HK-2 (cell line): ENCODE data around the gene CEP63.

Experiments used
- DNase-seq: peaks from one replicate; pipeline ENCODE4 v3.0.0-alpha.2; 2018; ENCODE audit not compliant: unreplicated experiment

The CEP63 gene

GRCh38 chr3:134485718-134486576 lies at the start of gene CEP63, which contains the start of gene ANAPC13:
TSS of gene CEP63 (plus strand) at chr3:134486057. CDS start at chr3:134495321, 9,264 bp downstream.
TSS of gene ANAPC13 (minus strand) at chr3:134485985. CDS start at chr3:134482904, 3,081 bp downstream.
- peak; percentile 97 for DNase-seq

- DNase-seq = no peak
Observed at GRCh38 chr3:134437211-134437752, 48.6 kb upstream of the CEP63 start.

- DNase-seq = no peak
Observed at GRCh38 chr3:134441321-134441720, 44.5 kb upstream of the CEP63 start.

DNA sequence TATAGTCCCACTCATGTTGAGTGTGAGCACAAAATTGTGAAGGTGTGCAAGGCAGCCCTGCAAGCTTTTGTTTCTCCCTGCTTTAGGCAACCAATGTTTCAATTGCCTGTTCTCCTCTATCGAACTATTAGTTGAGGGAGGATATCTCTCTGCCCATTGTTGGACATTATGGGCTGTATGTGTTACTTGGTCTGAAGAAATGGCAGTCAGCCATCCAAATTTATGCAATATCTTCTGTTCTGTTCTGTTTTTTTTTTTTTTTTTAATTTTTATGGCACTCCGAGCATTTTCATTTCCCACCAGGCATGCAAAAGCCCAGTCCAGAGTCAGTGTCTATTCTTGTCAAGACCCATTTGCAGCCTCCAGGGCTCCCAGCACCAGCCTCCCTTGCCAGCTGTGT lies 44.0 kb upstream of the CEP63 start:
- DNase-seq = no peak

DNA sequence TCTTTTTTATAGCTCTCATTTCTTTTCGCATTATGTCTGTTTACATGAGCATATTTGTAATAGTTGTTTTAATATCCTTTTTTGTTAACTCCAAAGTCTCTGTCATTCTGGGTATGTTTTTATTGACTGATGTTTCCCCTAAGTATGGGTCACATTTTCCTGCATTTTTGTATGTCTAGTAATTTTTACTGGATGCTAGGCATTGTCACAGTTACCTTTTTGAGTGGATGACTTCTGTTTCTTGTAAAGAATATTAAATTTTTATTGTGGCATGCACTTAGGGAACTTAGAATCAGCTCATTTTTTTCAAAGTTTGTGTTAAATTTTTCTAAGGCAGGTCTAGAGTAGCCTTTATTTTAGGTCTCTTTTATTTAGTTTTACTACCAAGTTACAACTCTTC lies 40.8 kb upstream of the CEP63 start:
- DNase-seq = no peak

DNA sequence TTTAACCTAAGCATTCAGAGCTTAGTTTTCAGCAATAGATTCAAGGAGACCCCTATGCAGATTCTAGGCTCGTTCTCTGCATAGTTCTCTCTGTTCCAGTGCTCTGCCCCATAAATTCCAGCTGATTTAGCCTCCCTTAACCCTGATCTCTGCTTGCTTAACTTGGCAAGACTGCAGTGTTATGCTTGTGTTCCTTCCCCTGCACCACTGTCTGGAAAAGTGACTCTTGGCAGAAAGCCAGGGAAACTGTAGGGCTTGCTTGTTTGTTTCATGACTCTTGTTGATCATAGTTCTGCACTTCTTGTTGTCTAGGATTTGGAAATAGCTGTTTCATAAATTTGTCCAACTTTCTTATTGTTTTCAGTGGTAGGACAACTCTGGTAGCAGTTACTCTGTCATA lies 40.2 kb upstream of the CEP63 start:
- no peak for DNase-seq

DNA sequence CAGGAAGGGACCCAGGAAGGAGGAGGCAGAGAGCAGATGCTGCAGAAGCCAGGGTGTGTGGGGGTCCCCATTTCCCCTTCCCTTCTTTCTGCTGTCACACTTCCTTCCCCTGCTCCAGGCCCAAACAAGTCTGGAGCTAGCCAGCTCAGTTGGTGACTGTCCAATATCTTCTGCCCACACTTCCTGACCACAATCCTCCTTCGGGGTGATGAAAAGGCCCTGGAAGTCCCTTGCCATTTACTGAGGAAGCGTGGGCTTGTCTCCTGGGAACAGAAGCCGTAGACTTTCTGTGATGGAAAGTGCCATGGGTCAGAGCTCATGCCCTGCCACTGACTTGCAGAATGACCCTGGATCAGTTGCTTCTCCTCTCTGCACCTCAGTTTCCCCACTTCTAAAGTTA lies 39.1 kb upstream of the CEP63 start:
- no peak for DNase-seq

DNA sequence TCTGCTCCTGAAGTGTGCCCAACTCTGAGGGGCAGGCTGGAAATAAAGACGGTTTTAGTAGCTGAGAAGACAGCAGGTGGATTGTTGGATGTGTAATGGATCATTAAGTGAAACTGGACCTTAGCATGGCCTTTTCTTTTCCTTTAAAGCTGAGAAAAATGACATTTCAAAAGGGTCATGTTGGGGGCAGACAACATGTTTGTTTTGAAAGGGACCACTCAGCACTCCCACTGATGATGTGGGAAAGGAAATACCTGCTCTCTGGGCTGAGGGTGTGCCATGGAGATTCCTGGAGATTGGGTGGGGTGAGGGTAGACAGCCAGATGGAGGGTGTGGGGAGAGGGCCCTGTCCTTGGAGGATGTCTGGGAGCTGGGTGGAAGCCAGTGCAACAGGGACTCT lies 38.5 kb upstream of the CEP63 start:
- no peak for DNase-seq

GRCh38 chr3:134448664-134449063 lies 37.2 kb upstream of the CEP63 start:
- no peak for DNase-seq

GRCh38 chr3:134449277-134449676 lies 36.6 kb upstream of the CEP63 start:
- DNase-seq = peak; percentile 28

GRCh38 chr3:134449951-134450350 lies 35.9 kb upstream of the CEP63 start:
- no peak for DNase-seq

DNA sequence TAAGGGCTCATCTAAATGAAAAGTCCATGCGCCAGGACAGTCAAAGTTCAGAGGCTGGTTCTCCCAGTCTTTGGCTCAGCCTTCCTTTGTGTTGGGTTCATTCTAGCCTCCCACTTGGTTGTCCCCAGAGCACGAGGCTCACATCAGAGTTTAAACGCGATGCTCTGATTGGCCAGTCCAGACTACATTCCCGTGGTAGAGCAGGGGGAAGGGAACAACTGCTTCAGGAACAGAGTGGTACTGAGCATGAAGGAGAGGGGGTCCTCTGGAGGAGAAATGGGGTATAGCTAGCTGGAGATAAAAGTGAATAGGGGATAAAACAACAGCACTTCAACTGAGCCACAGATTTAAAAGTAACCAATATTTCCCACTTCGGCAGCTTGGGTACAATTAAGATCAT lies 32.2 kb upstream of the CEP63 start:
- DNase-seq = no peak

GRCh38 chr3:134457376-134458074 lies 28.3 kb upstream of the CEP63 start:
- no peak for DNase-seq

DNA sequence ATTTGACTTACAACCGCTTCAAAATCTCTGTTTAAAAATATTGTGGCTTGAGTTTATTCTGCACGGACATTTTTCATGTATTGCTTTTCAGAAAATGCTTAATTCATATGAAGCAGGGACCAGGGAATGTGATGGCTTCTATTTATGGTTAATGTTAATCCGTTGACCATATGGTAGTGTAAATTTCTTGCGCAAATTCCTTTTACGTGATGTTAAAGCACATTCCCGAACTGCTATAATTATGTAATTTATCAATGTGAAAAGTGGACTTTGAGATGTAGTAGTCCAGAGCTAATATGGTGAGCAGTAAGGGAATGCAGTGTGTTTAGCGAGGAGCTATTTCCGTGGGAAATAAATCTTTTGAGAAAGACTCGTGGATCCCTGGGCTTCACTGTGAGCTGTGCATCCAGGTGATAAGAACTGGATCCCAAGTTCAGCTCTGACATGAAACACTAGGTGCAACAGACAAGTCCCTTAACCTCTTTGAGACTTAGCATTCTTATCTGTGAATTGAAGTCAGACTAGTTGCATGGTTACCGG lies 27.4 kb upstream of the CEP63 start:
- DNase-seq = no peak

- DNase-seq = no peak
Observed at GRCh38 chr3:134459562-134459961, 26.3 kb upstream of the CEP63 start.

- DNase-seq = no peak
Observed at GRCh38 chr3:134460965-134461364, 24.9 kb upstream of the CEP63 start.

DNA sequence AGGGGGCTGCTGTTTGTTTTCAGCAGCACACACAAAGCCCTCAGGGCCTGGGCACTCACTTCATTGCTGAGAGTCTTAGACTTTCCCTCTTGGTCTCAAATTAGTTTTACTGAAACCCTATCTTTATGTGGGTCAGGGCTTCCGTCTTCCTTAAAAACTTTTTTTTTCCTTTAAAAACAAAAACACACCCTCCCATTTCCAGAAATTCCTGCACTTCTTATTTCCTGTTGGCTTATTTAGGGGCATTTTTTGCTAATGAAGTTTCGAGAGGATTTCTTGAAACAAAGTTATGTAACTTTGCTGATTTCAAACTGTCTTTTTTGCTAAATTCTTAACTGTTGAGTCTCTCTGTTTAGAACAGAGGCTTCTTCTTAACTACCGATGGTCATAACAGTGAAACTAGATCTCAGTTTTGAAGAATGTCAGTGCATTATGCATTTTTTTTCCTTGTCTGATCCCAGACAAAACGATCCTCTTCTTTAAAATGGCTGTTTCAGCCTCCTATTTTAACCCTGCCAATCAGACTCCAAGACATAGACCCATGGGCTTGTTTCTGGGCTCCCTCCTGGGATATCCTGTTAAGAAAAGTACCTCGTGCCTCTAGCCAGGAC lies 23.4 kb upstream of the CEP63 start:
- no peak for DNase-seq

- DNase-seq = no peak
Observed at GRCh38 chr3:134463676-134464063, 22.2 kb upstream of the CEP63 start.

DNA sequence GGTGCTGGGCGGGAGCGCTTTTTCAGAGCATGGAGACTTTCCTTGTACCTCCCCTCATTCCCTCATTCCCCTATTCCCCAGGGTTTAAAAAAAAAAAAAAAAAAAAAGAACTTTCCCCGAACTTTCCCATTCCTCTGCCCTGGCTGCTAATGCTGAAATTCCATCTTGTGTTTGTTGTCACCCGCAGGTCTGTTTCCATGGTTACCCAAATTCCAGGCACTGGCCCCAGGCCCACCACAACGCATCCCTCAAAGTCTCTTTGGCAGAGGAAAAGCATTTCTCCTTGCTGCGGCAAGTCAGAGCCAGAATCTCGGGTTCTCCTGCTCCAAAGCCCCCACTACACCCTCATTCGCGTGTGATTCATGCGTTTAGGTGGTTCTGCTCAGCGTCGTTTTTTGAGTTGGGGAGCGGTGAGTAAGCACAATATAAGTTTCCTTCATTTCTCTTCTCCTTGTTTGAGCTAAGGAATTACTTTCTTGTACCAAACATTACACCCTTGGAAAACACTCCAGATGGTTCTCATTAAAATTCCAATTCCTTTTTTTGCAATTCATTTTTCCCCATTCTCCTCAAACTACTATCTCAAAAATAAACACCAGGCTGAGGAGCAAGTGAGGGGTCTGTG lies 21.7 kb upstream of the CEP63 start:
- DNase-seq = no peak

GRCh38 chr3:134464689-134465365 lies 21.0 kb upstream of the CEP63 start:
- DNase-seq = no peak

GRCh38 chr3:134466331-134466730 lies 19.5 kb upstream of the CEP63 start:
- no peak for DNase-seq
